ENCODE measurements around the gene NRXN2.

Gene NRXN2

DNA sequence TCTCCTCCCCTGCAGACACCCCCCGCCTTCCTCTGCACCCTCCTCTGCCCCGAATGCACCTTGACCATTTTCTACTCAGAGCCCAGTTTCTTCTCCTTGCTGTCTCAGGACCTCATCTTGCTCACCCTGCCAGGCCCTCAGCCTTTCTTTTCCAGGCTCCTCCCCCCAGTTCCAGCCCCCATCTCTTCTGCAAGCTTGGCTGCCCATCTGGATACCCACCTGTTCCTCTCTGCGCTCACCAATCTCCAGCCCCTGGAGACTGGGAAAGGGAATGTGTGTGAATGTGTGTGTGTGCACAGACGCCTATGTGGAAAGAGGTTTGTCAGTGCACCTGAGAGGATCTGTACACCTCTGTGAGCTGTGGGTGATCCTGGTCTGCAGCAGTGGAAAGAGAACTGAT, 95.6 kb downstream of the NRXN2 start:
- Histone ChIP-seq H3K79me2 (ENCODE audit: low read length) (no peaks in the 10 kb centered on the region), H3K36me3 (replicated peaks; ENCODE audit: insufficient read depth, low read length) (no peaks in the 10 kb centered on the region), H3K27me3 (replicated peaks; ENCODE audit: insufficient read depth, low read length) (peaks cover 81% of the 10 kb centered on the region), H3K4me2 (ENCODE audit: low read depth, low read length) (no peak overlapping the region), H3K9me3 (replicated peaks; ENCODE audit: insufficient read depth, low read length) (no peaks in the 10 kb centered on the region), H3F3A (ENCODE audit: insufficient read depth, low read length) (no peaks in the 10 kb centered on the region), H2AFZ (ENCODE audit: low read length) (no peak overlapping the region), H3K4me1 (ENCODE audit: low read length) (no peaks in the 10 kb centered on the region), H3K9ac (ENCODE audit: low read length) (no peak overlapping the region), H4K20me1 (ENCODE audit: insufficient read depth, low read length) (no peaks in the 10 kb centered on the region), H3K9me2 (replicated peaks; ENCODE audit: insufficient read depth, low read length) (no peaks in the 10 kb centered on the region), H3K4me3 (ENCODE audit: low read length) (no peak overlapping the region), H3K27ac (ENCODE audit: low read length) (no peak overlapping the region)
- DNase-seq: no peak
- TF ChIP-seq, protein P1, sequence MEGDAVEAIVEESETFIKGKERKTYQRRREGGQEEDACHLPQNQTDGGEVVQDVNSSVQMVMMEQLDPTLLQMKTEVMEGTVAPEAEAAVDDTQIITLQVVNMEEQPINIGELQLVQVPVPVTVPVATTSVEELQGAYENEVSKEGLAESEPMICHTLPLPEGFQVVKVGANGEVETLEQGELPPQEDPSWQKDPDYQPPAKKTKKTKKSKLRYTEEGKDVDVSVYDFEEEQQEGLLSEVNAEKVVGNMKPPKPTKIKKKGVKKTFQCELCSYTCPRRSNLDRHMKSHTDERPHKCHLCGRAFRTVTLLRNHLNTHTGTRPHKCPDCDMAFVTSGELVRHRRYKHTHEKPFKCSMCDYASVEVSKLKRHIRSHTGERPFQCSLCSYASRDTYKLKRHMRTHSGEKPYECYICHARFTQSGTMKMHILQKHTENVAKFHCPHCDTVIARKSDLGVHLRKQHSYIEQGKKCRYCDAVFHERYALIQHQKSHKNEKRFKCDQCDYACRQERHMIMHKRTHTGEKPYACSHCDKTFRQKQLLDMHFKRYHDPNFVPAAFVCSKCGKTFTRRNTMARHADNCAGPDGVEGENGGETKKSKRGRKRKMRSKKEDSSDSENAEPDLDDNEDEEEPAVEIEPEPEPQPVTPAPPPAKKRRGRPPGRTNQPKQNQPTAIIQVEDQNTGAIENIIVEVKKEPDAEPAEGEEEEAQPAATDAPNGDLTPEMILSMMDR (IDR thresholded peaks at IDR 0.05; ENCODE audit: low read length): no peak
- TF ChIP-seq EZH2 (optimal IDR thresholded peaks at IDR 0.05; ENCODE audit: low read depth, low read length) (no peak), EZH2phosphoT487 (IDR thresholded peaks at IDR 0.05; ENCODE audit: low read length) (no peak)

DNA sequence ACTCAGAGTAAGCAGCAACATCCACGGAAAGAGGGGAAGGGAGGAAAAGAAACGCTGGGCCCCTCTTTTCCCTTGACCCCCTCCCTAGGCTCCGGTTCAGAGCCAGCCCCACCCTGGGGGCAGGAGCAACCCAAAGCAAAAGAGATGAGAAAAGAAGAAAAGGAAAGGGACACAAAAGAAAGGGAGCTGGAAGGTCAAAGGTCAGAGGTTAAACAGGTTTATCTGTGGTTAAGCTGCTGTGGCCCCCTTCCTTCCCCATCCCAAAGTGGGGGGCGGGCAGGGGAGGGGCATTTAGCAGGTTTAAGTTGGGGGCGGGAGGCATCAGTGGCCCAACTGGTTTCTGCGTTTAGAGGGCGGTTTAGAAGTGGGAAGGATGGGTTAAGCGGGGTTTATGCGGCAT, 96.4 kb downstream of the NRXN2 start:
- TF ChIP-seq, protein P1 (IDR thresholded peaks at IDR 0.05; ENCODE audit: low read length): no peak
- TF ChIP-seq EZH2 (optimal IDR thresholded peaks at IDR 0.05; ENCODE audit: low read depth, low read length) (no peak), EZH2phosphoT487 (IDR thresholded peaks at IDR 0.05; ENCODE audit: low read length) (no peak)
- H3K27me3 ChIP-seq (replicated peaks; ENCODE audit: insufficient read depth, low read length): peaks cover 73% of the 10 kb centered on the region
- no peaks in the 10 kb centered on the region for H3K4me1 ChIP-seq (ENCODE audit: low read length)
- DNase-seq: no peak
- no peaks in the 10 kb centered on the region for H3F3A ChIP-seq (ENCODE audit: insufficient read depth, low read length)
- H3K79me2 ChIP-seq (ENCODE audit: low read length): no peaks in the 10 kb centered on the region
- H3K27ac ChIP-seq (ENCODE audit: low read length): no peak overlapping the region
- H3K9me2 ChIP-seq (replicated peaks; ENCODE audit: insufficient read depth, low read length): no peaks in the 10 kb centered on the region
- no peaks in the 10 kb centered on the region for H3K36me3 ChIP-seq (replicated peaks; ENCODE audit: insufficient read depth, low read length)
- no peak overlapping the region for H2AFZ ChIP-seq (ENCODE audit: low read length)
- H4K20me1 ChIP-seq (ENCODE audit: insufficient read depth, low read length): no peaks in the 10 kb centered on the region
- H3K9ac ChIP-seq (ENCODE audit: low read length): no peak overlapping the region
- H3K4me2 ChIP-seq (ENCODE audit: low read depth, low read length): no peak overlapping the region
- H3K9me3 ChIP-seq (replicated peaks; ENCODE audit: insufficient read depth, low read length): no peaks in the 10 kb centered on the region
- no peak overlapping the region for H3K4me3 ChIP-seq (ENCODE audit: low read length)

DNA sequence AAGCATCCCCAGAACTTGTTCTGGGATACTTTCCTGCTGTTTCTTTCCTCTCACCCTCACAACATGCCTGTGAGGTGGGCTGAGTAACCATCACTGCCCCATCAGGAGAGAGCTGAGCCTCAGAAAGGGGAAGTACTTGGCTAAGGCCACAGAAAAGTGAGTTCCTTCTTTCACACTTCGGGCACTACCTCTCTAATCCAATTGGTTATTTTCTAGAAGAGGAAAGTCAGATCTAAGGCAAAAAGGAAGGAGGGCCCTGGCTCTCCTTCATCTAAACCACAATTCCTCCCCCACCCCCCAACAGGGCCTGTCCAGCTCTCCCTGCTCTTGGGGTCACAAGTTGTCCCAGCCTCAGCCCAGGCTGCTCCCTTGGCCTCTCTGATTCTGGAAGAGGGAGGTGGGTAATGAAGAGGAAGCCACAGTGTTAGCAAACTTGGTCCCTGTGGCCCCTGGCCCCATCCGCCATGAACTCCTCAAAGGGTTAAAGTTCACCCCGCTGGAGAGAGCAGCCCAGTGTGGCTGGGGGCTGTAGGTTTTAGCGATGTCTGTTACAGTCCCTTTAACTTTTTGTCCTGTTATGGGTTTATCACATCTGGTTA, 98.0 kb downstream of the NRXN2 start:
- H3K27me3 ChIP-seq (replicated peaks; ENCODE audit: insufficient read depth, low read length): peaks cover 70% of the 10 kb centered on the region
- no peak for DNase-seq
- no peak overlapping the region for H3K4me3 ChIP-seq (ENCODE audit: low read length)

More for the DNA sequence above, 98.0 kb downstream of the NRXN2 start:
- H2AFZ ChIP-seq (ENCODE audit: low read length): no peak overlapping the region
- H3K79me2 ChIP-seq (ENCODE audit: low read length): no peaks in the 10 kb centered on the region
- H3K27ac ChIP-seq (ENCODE audit: low read length): no peak overlapping the region
- H3K4me2 ChIP-seq (ENCODE audit: low read depth, low read length): no peak overlapping the region
- H3K36me3 ChIP-seq (replicated peaks; ENCODE audit: insufficient read depth, low read length): no peaks in the 10 kb centered on the region
- no peak overlapping the region for H3K9ac ChIP-seq (ENCODE audit: low read length)
- no peaks in the 10 kb centered on the region for H3K9me3 ChIP-seq (replicated peaks; ENCODE audit: insufficient read depth, low read length)
- no peaks in the 10 kb centered on the region for H4K20me1 ChIP-seq (ENCODE audit: insufficient read depth, low read length)
- H3F3A ChIP-seq (ENCODE audit: insufficient read depth, low read length): no peaks in the 10 kb centered on the region
- TF ChIP-seq EZH2phosphoT487 (IDR thresholded peaks at IDR 0.05; ENCODE audit: low read length) (no peak), EZH2 (optimal IDR thresholded peaks at IDR 0.05; ENCODE audit: low read depth, low read length) (no peak)
- TF ChIP-seq, protein P1 (IDR thresholded peaks at IDR 0.05; ENCODE audit: low read length): no peak
- no peaks in the 10 kb centered on the region for H3K9me2 ChIP-seq (replicated peaks; ENCODE audit: insufficient read depth, low read length)
- no peaks in the 10 kb centered on the region for H3K4me1 ChIP-seq (ENCODE audit: low read length)

All from MM.1S (cell line).